ENCODE measurements around the gene GRP.
"Not testable (repeated sequence)": the region's sequence is repeated elsewhere in the genome, so short reads cannot be mapped to it uniquely, and the experiment has no call there.

Gene GRP

DNA sequence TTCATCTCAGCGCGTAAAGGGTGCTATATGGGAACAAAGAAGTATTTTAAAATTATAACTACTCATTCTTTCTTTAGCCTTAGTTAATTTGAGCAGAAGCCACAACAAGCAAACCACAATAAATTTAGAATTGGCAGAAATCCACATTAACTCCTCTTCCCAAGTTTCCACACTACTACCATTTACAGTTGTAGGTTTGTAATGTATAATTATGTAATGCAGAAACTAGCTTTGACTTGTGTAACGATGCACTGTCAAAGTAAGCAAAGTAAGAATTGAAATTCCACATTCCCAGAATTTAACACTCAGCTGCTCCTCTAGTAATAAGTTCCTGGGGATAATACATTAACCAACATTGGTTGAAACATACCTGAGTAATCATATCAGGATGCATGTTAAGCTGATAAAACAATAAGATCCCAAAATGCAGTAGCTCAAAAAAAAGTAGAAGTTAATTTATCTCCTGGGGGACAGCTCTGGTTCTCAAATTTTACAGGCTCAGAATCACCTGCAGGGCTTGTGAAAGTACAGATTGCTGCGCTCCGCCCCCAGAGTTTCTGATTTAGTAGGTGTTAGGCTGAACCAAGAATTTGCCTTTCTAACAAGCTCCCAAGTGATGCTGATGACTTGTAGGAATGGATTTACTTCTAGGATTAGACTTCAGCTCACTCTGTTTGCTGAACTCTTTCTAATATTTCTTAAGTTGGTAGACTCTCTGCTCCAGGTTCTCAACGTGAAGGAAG is 9.9 kb downstream of the GRP start:
- no peak for DNase-seq

DNA sequence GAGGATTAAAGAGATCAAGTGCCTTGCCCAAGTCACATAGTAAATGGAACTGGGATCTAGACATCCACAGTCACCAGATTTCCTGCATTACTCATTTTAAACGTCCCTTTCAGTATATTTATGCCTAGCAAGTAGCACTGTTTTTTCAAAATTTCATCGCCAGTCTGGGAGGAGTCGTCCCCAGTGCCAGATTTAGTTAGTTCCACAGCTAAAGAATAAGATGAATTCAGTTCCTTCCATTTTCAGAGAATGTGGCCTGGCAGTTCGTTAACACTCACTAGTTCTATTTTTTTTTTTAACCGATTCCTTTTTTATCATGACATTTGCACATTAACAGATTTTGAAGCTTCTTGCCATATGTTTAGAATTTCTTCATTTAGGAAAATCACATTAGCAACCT is 11.2 kb downstream of the GRP start:
- no peak for DNase-seq

- DNase-seq: no peak
These were observed 11.9 kb downstream of the GRP start for GRCh38 chr18:59231877-59232276.

- no peak for DNase-seq
These were observed 12.5 kb downstream of the GRP start for GRCh38 chr18:59232309-59233016.

DNA sequence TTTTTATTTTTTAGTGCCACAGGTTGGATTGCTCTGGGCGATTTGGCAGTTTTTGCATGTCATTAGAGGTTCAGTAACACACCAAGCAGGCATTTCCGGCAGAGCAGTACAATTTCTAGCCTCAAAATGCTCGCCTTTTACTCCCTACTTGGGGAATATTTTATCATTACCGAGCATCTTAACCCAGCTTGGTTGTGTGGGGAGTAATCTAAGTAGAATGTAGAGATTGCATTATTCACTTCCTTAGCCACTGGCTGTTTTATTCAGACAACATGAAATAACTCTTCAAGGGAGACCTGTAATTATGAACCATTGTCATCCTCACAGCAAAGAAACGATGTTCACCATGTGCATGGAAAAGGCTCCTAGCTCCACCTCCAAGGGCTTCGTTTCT is 13.1 kb downstream of the GRP start:
- DNase-seq: no peak

DNA sequence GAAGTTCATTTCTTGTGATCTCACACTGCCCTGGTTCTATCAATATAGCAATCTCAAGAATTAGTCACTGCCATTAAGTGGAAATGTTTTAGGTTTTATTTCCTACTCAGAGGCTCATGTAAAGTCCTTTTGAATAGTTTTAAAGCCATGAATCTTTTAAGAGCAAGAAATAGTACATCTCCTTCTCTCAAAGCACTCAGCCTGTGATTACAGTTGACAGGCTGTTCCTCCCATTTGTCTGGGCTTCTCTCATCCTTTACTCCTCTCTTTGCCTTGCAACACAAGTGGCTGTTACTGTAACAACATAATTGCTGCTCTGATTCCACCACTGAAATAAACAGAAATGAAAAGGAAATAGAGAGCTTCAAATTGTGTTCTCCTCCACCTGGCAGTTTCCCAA is 18.4 kb downstream of the GRP start:
- no peak for DNase-seq

DNA sequence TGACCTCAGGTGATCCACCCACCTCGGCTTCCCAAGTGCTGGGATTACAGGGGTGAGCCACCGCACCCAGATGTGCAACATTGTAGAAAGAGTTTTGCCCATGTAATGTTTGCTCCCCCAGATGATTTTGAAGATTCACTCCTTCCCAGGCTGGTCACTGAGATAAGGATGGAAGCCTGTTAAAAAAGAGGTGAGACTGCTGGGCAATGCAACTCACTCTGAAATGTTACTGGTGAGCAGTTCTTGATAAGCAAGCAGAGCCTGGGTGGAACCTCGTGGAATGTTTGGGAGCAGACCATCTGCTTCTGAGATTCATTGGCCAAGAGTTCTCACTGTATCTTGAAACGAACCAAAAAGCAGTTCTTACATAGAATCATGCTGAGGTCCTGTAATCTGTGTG is 19.7 kb downstream of the GRP start:
- no peak for DNase-seq

DNA sequence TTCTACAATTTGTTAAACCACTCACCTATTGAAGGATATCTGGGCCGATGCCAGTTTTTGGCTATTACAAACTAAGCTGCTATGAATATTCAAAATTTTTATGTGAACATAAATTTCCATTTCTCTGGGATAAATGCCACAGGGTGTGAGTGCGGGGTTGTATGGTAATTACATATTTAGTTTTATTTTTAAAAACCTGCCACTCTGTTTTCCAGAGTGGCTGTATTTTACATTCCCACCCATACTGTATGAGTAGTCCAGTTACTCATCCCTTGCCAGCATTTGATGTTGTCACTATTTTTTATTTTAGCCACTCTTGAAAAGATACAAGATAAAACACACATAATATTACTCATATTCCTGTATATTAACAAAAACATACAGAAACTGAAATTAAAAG is 22.9 kb downstream of the GRP start:
- peak; percentile 65 for DNase-seq

DNA sequence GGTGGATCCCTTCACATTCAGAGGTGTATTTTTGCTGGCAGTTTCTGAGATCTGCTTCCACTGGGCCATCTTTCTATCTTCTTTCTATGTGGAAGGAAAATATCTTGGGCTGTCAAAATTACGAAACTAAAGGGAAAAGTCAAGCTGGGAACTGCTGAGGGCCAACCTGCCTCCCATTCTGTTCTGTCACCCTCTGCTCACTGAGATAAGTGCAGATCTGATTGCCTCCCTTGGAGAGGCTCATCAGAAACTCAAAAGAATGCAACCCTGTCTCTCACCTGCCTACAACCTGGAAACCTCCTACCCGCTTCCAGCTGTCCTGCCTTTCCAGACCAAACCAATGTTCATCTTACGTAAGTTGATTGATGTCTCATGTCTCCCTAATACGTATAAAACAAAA is 26.8 kb downstream of the GRP start:
- DNase-seq: no peak

DNA sequence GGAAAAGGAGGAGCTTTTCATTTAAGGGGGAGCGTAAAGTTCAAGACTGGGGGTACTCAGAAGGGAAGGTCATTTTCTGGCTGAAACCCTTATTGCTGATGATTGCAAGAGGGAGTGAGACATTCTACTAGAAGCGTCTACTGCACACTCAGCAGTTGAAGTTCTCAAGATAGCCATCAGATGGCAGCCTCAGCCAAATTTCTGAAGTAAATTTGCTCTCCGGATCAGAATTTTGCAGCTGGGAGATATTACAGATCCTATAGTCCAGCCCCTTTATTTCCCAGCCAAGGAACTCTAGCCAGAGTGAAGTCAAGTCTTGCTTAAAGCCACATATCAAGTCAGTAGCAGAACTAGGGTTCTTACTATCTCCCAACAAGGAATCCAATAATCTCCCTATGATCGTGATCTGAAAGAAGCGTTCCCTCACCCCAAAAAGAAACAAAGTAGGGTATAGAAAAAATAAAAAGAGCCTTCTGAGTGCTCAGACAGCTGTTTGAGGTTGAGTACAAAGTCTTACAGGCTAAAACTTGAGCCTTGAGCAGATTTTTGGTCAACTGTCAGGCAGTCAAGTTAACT is 29.3 kb downstream of the GRP start:
- DNase-seq: peak; percentile 18

GRCh38 chr18:59255491-59255890 is 35.5 kb downstream of the GRP start:
- not testable (repeated sequence) for DNase-seq

GRCh38 chr18:59261842-59262241 is 41.9 kb downstream of the GRP start:
- not testable (repeated sequence) for DNase-seq

DNA sequence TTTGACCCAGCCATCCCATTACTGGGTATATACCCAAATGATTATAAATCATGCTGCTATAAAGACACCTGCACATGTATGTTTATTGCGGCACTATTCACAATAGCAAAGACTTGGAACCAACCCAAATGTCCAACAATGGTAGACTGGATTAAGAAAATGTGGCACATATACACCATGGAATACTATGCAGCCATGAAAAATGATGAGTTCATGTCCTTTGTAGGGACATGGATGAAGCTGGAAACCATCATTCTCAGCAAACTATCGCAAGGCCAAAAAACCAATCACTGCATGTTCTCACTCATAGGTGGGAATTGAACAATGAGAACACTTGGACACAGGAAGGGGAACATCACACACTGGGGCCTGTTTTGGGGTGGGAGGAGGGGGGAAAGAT is 42.3 kb downstream of the GRP start:
- not testable (repeated sequence) for DNase-seq

DNA sequence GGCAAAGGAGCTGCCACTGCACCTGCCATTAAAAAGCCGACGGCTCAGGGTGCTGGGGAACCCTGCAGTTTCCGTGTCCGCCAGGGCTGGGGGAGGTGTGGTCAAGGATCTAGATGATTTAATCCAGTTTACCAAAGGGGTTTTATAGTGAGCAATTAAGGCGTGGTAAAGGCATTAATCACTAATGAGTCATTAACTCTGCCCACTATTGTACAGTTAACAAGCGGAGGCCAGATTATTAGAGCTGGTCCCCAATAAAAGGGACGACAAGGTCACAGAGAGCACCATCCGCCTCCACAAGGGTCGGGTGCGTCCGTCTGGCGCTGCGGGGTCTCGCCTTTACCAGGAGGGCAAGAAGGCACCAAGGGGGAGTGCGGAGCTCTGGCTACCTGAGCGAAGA is 43.7 kb downstream of the GRP start:
- DNase-seq: no peak

GRCh38 chr18:59264121-59264571 is 44.2 kb downstream of the GRP start:
- no peak for DNase-seq

DNA sequence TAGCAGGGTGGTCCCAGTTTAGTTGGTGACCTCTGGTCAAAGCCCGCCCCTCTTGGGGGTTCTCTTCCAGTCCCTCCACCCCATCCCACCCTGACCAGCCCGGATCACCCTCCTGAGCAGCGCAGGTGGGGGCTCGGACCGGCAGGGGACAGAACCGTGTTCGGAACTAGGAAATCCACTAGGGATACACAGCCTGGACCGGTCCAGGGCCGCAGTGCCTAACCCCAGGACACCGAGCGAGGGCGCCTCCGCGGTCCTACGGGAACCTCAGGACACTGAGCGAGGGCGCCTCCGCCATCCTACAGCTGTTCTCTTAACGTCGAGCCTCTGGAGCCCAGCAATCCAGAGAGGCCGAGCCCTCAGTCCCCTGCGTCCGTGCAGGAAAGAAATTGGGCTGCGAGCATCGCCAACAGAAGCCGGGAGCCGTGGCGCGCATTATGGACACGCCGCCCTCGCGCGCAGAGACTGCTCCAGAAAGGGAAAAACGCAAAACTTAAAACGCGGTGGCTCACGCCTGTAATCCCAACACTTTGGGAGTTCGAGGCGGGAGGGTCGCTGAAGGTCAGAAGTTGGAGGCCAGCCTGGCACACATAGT is 44.8 kb downstream of the GRP start:
- DNase-seq: no peak

GRCh38 chr18:59265246-59265973 is 45.5 kb downstream of the GRP start:
- DNase-seq: no peak

GRCh38 chr18:59265974-59266369 is 46.0 kb downstream of the GRP start:
- DNase-seq: no peak

GRCh38 chr18:59266459-59266858 is 46.5 kb downstream of the GRP start:
- DNase-seq: no peak

DNA sequence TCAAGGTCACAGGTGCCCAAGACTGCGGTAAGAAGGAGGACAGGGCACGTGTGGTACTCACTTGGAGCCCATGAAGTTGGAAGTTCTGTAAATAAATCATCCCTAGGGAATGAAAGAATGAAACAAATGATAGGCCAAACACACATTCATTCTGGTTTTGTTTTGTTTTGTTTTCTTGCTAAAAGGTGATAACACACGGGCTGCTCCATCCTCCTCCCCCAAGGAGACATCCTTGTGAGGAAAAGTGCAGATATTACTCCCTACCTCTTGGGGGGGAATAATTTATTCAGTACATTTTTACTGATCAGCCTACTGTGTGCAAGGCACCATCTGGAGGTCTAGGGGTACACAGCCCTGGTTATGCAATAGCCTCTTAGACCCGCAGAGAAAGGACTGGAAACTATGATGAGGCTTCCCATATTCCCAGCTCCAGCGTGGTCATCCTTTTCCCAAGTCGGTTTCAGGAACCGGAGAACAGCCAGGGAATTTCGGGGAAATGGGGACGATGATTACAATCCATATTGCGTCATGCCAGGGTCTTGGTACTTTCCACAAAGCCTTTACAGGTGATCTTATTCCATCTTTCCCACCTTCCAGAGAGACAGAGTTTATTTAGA is 47.0 kb downstream of the GRP start:
- no peak for DNase-seq

GRCh38 chr18:59267503-59268126 is 47.7 kb downstream of the GRP start:
- no peak for DNase-seq

- no peak for DNase-seq
These were observed 48.3 kb downstream of the GRP start for GRCh38 chr18:59268127-59268720.

Data from NCI-H1048 (cell line).